GM23248 (cell line): Measurements from ENCODE around the gene RNU2-63P.

Source experiments
- EZH2 ChIP-seq: fragments of 200-600 bp; sonication (generic); IDR thresholded peaks from 2 replicates; pipeline ENCODE4 v1.6.1; 2018; ENCODE audit warnings: antibody characterized with exemption, mild to moderate bottlenecking; ENCODE audit not compliant: insufficient read depth, poor library complexity, severe bottlenecking
- EZH2phosphoT487 ChIP-seq: fragments of 200-600 bp; sonication (generic); IDR thresholded peaks from 2 replicates; pipeline ENCODE4 v1.6.1; 2018; ENCODE audit warnings: antibody characterized with exemption, moderate library complexity, mild to moderate bottlenecking, low read depth; ENCODE audit not compliant: insufficient read depth

DNA sequence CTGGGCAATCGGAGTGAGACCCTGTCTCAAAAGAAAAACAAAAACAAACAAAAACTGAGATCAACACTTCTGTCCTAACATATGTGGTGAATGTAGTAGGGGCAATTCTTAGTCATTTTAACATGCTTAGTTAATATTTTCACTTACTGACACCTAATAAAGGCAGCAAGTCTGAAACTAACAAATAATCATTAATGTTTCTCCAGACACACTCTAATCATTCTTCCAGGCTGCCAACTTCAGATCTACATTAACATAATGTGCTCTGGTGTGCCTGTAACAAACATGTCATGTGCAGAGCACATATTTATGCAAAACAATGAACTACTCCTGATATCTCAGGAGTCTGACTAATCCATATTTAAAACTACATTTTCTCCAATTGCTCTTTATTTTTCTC is 33.3 kb upstream of the RNU2-63P start:
- TF ChIP-seq EZH2 (no peak), EZH2phosphoT487 (no peak)
